Epithelial cell of esophagus (primary cell): ENCODE measurements around the gene TBC1D22B.

Experiments used
- DNase-seq: peaks from one replicate; pipeline ENCODE4 v3.0.0; 2010; ENCODE audit warnings: low read depth
- H3K4me3 ChIP-seq: 2 replicates; pipeline ENCODE4 v1.5.1; 2011; ENCODE audit warnings: mild to moderate bottlenecking, low read length, control low read depth
- TF ChIP-seq, protein P1 (sequence below): IDR thresholded peaks from 2 replicates; pipeline ENCODE4 v1.5.1; 2011; ENCODE audit warnings: low read depth, mild to moderate bottlenecking, low read length, control low read depth, inconsistent platforms; ENCODE audit not compliant: insufficient read depth; ENCODE audit errors: missing control alignments

TBC1D22B gene

DNA sequence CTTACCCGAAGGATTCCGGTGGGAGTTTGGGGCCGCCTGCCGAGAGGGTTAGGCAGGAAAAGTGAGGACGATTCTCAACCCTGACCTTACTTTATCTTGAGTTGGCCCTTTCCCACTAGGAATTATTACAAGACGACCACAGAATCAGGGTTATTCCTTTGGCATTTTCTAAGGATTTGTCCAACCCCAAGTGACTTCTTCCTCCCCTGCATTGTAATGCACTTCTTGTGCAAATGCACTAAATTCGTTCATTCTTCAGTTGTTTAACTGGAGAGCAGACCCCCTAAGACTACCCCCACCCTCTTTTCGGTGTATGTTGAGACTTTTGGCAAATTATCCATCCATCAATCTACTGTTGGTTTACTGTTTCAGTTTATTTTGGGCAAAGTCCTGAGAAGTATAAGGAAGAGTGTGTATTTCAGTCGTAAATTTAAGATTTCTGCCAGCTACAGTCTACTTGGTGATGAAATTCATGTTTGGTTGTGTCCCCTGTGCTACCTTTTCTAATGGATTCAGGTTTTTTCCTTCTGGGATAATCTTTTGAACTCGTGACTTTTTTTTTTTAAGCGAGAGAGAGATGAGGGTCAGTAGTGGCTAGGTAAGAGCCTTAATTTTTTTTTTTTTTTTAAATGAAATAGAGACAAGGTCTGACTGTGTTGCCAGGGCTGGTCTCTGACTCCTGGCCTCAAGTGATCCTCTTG lies 983 bp downstream of the TBC1D22B start:
- TF ChIP-seq, protein P1, sequence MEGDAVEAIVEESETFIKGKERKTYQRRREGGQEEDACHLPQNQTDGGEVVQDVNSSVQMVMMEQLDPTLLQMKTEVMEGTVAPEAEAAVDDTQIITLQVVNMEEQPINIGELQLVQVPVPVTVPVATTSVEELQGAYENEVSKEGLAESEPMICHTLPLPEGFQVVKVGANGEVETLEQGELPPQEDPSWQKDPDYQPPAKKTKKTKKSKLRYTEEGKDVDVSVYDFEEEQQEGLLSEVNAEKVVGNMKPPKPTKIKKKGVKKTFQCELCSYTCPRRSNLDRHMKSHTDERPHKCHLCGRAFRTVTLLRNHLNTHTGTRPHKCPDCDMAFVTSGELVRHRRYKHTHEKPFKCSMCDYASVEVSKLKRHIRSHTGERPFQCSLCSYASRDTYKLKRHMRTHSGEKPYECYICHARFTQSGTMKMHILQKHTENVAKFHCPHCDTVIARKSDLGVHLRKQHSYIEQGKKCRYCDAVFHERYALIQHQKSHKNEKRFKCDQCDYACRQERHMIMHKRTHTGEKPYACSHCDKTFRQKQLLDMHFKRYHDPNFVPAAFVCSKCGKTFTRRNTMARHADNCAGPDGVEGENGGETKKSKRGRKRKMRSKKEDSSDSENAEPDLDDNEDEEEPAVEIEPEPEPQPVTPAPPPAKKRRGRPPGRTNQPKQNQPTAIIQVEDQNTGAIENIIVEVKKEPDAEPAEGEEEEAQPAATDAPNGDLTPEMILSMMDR, result no peak
- no peak for DNase-seq
- peak overlapping the region; percentile 70 for H3K4me3 ChIP-seq

DNA sequence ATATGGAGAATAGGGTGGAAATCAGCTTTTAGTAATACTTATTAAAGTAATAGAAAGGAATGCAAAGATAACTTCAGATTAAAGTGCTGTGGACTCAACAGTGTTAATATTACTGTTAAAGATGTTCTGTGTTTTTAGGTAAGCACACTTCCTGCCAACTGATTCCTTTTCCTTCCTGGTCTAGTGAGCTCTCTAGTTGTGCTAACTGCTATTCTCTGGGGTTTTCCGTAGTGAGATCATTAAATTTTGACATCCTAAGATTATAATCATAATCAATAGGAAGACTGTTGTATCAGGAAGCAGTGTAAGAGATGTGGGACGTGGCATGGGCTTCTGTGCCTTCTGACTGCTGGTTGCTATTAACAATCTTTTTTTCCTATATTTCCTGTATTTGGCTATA lies 1.6 kb downstream of the TBC1D22B start:
- peak; percentile 47 for DNase-seq
- TF ChIP-seq, protein P1, result no peak
- H3K4me3 ChIP-seq, result peak overlapping the region; percentile 70

DNA sequence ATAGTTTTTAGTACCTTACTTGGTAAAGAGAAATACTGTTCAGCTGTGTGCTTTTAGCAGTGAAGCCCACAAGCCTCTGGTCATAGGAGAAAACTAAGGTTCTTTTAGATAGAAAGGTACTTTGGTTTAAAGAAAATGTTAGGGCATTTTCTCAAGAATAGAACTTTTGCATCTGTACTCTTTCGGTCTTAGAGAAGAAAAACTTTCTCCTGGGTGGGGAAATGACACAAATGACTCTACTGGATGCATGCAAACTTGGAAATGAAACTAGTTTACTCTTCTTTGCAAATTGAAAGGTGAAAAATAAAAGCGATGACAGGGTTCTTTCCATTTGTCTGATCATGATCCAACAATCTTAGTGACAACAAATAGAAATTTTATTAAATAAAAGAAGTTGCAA lies 2.5 kb downstream of the TBC1D22B start:
- TF ChIP-seq, protein P1, result no peak
- H3K4me3 ChIP-seq, result no peak overlapping the region
- DNase-seq, result no peak

DNA sequence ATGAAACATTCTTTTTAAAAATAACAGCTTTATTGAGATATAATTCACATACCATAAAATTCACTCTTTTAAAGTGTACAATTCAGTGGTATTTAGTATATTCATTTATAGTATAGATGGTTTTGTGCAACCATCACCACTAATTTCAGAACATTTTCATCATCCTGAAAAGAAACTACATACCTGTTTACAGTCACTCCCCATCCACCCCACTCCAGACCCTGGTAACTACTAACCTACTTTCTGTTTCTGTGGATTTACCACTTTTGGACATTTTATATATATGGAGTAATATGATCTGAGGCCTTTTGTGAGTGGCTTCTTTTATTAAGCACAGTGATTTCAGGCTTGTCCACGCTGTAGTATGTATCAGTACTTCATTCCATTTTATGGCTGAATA lies 2.9 kb downstream of the TBC1D22B start:
- H3K4me3 ChIP-seq, result no peak overlapping the region
- DNase-seq, result no peak
- TF ChIP-seq, protein P1, result no peak

DNA sequence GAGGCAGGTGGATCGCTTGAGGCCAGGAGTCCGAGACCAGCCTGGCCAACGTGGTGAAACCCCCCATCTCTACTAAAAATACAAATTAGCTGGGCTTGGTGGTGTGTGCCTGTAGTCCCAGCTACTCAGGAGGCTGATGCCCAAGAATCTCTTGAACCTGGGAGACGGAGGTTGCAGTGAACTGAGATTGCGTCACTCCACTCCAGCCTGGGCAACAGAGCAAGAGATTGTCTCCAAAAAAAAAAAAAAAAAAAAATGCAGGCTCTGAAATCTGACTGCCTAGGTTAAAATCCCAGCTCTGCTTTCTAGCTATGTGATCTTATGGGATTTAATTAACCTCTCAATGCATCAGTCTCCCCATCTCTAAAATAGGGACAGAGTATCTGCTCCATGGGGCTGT lies 3.6 kb downstream of the TBC1D22B start:
- no peak overlapping the region for H3K4me3 ChIP-seq
- DNase-seq, result no peak
- TF ChIP-seq, protein P1, result no peak

DNA sequence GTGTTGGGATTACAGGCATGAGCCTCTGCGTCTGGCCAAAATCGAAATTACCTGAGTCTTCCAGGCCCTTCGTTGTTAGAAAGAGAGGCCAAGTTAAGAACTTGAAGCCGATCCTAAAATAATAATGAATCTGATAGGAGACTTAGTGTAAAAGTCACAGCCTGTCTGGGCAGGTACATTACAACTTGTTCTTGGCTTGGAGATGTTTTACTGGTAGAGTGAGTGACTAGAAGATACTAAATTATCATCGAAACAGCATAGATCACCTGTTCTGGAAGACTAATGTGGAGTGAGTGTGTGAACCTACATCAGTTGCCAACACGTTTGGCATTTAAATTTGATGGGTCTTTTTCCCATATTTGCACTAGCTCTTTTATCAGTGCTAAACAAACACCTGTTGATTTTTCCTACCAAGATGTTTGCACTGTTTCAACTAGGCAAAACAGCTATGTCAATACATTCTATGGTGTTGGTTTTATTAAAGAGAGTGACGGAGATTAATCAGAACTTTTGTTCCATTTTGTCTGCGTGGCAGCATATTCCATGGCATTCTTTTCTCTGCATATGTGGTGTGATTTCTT lies 5.0 kb downstream of the TBC1D22B start:
- no peak overlapping the region for H3K4me3 ChIP-seq
- TF ChIP-seq, protein P1, result no peak
- peak; percentile 54 for DNase-seq

DNA sequence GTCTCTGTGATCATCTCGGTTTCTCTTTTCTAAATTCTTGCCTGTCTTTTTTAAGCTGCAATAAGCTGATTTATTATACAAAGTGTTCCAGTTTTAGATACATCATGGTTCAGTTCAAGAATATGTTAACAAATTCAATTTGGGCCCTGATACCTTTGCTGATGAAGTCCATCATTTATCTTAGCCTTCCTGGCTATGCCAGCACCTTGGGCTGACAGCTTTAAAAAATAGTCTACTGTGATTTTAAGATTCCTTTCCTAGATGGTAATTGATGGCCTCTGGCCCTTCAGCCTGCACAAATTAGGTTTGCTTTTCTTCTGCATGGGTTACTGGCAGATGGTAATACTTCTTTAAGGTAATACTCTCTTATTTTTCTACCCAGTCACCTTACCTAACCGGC lies 7.4 kb downstream of the TBC1D22B start:
- DNase-seq, result no peak
- H3K4me3 ChIP-seq, result no peak overlapping the region
- TF ChIP-seq, protein P1, result no peak
